ENCODE measurements around the gene MIEF1.

Gene MIEF1

GRCh38 chr22:39471381-39472141, 30.5 kb upstream of the MIEF1 start:
- no peak for DNase-seq

- no peak for DNase-seq
These were observed 29.2 kb upstream of the MIEF1 start for GRCh38 chr22:39472570-39473556.

- no peak for DNase-seq
These were observed 28.2 kb upstream of the MIEF1 start for GRCh38 chr22:39473851-39474250.

- DNase-seq = no peak
These were observed 27.6 kb upstream of the MIEF1 start for GRCh38 chr22:39474351-39475111.

GRCh38 chr22:39475337-39475736, 26.8 kb upstream of the MIEF1 start:
- no peak for DNase-seq

- DNase-seq = no peak
These were observed 26.2 kb upstream of the MIEF1 start for GRCh38 chr22:39475902-39476301.

- DNase-seq = no peak
These were observed 25.4 kb upstream of the MIEF1 start for GRCh38 chr22:39476664-39477063.

GRCh38 chr22:39477542-39477941, 24.5 kb upstream of the MIEF1 start:
- DNase-seq = no peak

- DNase-seq = no peak
These were observed 23.6 kb upstream of the MIEF1 start for GRCh38 chr22:39478441-39478850.

- DNase-seq = no peak
These were observed 22.8 kb upstream of the MIEF1 start for GRCh38 chr22:39479254-39479653.

GRCh38 chr22:39480557-39480956, 21.5 kb upstream of the MIEF1 start:
- DNase-seq = no peak

GRCh38 chr22:39481054-39481453, 21.0 kb upstream of the MIEF1 start:
- DNase-seq = no peak

GRCh38 chr22:39481595-39481994, 20.5 kb upstream of the MIEF1 start:
- no peak for DNase-seq

GRCh38 chr22:39482768-39483167, 19.3 kb upstream of the MIEF1 start:
- no peak for DNase-seq

GRCh38 chr22:39486951-39487825, 14.9 kb upstream of the MIEF1 start:
- no peak for DNase-seq

- DNase-seq = no peak
These were observed 14.1 kb upstream of the MIEF1 start for GRCh38 chr22:39487826-39488520.

- no peak for DNase-seq
These were observed 13.5 kb upstream of the MIEF1 start for GRCh38 chr22:39488563-39489083.

- no peak for DNase-seq
These were observed 12.7 kb upstream of the MIEF1 start for GRCh38 chr22:39489094-39490068.

- peak; percentile 48 for DNase-seq
These were observed 11.8 kb upstream of the MIEF1 start for GRCh38 chr22:39490135-39490798.

Data from SIG-M5 (cell line).